Stimulated activated naive CD4-positive, alpha-beta T cell treated with Interleukin-2 at 50 U/mL for 16 hours (primary cell): ENCODE results near the gene RBM26.

Source experiments
- DNase-seq: peaks from one replicate; lab custom pipeline; 2025; lab: John Stamatoyannopoulos, UW

Gene RBM26, protein sequence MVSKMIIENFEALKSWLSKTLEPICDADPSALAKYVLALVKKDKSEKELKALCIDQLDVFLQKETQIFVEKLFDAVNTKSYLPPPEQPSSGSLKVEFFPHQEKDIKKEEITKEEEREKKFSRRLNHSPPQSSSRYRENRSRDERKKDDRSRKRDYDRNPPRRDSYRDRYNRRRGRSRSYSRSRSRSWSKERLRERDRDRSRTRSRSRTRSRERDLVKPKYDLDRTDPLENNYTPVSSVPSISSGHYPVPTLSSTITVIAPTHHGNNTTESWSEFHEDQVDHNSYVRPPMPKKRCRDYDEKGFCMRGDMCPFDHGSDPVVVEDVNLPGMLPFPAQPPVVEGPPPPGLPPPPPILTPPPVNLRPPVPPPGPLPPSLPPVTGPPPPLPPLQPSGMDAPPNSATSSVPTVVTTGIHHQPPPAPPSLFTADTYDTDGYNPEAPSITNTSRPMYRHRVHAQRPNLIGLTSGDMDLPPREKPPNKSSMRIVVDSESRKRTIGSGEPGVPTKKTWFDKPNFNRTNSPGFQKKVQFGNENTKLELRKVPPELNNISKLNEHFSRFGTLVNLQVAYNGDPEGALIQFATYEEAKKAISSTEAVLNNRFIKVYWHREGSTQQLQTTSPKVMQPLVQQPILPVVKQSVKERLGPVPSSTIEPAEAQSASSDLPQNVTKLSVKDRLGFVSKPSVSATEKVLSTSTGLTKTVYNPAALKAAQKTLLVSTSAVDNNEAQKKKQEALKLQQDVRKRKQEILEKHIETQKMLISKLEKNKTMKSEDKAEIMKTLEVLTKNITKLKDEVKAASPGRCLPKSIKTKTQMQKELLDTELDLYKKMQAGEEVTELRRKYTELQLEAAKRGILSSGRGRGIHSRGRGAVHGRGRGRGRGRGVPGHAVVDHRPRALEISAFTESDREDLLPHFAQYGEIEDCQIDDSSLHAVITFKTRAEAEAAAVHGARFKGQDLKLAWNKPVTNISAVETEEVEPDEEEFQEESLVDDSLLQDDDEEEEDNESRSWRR

GRCh38 chr13:79405831-79406596, at the start of gene RBM26:
Gene RBM26 (minus strand): TSS chr13:79406255. CDS start chr13:79405774, 481 bp downstream.
- peak; percentile 90 for DNase-seq

DNA sequence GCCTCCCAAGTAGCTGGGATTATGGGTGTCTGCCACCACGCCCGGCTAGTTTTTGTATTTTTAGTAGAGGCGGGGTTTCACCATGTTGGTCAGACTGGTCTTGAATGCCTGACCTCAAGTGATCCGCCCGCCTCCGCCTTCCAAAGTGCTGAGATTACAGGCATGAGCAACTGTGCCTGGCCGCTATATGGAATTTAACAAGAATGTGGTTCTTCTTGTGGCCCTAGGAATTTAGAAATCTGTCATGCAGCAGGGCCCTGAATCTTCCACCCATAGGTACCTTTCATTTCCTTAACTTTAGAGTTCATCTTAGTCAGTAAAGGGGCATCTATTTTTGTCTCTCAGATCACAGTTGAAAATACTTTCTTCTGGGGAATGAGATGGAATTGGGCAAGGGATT, 49.3 kb upstream of the RBM26 start:
- no peak for DNase-seq

GRCh38 chr13:79452239-79452913, 46.3 kb upstream of the RBM26 start:
- DNase-seq: no peak

GRCh38 chr13:79451500-79451962, 45.5 kb upstream of the RBM26 start:
- peak; percentile 95 for DNase-seq

DNA sequence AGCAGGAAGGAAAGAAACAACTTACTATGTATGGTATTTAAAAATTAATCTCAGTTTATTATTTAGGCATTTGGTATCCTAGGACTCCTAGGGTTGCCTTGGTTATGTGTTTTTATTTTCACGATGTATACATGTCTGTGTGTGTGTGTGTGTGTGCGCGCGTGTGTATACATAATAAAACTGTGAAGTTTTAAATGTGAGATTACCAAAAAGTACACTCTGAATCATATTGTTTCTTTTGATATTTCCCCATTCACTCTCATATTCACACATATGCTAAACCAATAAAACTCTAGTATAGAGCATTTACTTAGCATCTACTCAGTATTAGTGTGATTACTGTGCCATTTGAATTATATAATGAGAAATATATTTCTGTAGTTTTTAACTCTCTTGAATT, 44.1 kb upstream of the RBM26 start:
- DNase-seq: peak; percentile 28

DNA sequence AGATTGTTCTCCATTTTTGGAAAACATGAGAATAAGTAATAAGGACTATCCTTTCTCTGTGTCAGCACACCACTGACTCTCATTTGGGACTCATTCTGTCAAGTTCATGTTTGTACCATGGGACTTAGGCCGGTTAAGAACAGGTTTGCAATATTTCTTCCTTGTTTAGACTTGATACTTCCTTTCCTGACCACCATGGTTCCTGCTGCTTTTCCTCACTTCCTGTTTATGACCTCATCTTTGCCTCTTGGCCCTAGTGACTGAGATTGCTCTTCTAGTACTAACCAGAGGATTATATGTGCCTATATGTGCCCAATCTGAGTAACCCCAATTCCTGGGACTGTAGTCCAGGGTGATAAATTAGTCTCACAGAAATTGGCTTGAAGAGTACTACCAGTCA, 42.4 kb upstream of the RBM26 start:
- no peak for DNase-seq

DNA sequence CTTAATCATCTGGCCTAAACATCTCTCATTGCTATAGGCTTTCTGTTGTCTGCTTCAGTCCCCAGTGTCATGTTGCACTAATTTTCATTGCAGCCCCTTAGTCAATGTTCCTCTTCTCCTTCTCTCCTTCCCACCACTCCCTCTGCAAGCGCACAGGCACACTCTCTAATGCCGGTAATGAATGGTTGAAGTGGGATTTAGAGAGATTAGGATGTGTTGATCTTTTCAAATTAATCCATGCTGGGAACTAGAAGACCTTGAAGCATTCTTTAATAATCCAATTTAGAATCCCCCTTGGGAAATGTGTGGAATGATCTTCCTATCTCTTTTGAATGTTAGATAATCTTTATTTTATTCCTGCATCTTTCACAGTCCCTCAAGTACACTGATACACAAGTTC, 41.7 kb upstream of the RBM26 start:
- DNase-seq: no peak

GRCh38 chr13:79447141-79447540, 41.1 kb upstream of the RBM26 start:
- DNase-seq: no peak

DNA sequence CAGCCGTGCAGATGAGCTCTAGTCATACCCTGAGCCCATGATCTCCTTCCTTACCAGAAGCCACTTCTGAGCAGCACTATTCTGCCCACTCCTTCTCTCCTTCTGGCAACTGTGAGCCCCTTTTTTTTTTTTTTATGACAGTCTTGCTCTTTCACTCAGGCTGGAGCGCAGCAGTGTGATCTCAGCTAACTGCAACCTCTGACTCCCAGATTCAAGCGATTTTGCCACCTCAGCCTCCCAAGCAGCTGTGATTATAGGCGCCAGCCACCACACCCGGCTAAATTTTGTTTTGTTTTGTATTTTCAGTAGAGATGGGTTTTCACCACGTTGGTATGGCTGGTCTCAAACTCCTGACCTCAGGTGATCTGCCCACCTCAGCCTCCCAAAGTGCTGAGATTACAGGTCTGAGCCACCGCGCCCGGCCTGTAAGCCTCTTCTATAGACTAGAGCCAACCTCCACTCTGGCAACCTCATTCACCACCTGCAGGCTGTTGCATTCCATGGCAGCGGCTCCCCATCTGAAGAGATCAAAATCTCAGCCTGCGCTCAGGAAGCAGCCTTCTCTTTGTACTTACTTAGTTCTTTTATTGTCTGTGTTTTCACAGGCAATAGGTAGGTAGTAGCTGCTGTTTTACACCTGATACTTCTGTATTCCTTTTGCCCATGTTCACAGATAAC, 40.1 kb upstream of the RBM26 start:
- DNase-seq: no peak

DNA sequence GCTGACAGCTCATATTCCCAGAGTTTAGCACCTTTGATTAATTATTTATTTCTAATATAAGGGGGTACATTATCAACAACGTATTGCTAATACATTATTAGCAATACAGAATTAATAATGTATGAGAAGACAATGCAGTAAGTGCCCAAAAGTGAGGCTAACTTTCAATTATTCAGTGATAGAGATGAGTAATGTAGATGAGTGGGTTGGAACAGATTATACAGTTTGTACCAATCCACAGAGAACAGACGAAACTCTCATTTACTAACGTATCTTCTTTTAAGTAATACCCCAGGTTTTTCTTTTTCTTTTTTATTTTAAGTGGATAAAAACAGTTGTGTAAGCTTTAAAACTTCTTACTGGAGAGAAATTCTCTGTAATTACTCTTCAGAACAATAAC, 36.7 kb upstream of the RBM26 start:
- DNase-seq: no peak

- DNase-seq: no peak
Measured at GRCh38 chr13:79442221-79442620, 36.2 kb upstream of the RBM26 start.

DNA sequence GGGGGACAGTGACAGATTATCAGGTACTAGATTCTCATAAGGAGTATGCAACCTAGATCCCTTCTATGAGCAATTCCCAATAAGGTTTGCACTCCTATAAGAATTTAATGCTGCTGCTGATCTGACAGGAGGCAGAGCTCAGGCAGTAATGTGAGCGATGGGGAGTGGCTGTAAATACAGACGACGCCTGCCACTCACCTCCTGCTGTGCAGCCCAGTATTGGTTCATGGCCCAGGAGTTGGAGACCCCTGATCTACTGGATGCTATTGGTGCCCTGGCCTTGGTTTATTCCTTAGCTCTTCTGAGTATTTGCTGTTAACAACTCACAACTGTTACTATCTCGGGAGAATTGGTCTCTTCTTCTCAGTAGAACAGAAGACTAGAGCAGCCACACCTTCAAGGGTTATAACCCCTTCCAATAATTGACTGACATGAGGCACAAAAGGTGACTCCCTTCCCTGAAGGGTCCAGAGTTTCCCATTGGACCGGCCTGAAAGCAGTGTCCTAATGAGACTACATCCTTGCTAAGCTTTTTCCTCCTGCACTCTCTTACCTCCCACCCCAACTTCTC, 35.0 kb upstream of the RBM26 start:
- DNase-seq: no peak

DNA sequence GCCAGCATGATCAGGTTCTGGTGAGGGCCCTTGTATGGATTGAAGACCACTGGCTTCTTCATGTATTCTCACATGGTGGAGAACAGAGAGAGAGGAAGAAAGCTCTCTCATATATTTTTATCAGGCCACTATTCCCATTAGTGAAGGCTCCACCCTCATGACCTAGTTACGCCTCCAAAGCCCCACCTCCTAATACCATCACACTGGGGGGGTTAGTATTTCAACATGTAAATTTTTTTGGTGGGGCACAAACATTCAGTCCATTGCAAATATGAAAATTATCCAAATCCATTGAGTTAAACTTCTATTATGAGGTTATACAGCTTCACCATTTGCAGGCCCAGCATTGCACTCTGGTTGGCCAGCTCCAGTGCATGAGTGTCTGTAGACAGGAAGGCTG, 33.2 kb upstream of the RBM26 start:
- DNase-seq: no peak

DNA sequence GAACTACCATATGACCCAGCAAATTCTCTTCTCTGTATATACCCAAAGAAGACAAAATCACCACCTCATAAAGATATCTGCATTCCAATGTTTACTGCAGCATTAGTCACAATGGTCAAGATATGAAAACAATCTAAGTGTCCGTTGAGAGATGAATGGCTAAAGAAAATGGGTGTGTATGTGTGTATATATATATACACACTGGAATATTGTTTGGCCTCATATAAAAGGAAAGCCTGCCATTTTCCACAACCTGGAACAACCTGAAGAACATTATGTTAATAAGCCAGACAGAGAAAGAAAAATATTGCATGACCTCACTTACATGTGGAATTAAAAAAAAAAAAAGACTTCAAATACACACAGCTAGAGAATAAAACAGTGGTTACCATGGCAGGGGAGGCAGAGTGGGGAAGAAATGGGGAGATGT, 29.5 kb upstream of the RBM26 start:
- DNase-seq: no peak

- DNase-seq: no peak
Measured at GRCh38 chr13:79434556-79434955, 28.5 kb upstream of the RBM26 start.

- DNase-seq: no peak
Measured at GRCh38 chr13:79432992-79433391, 26.9 kb upstream of the RBM26 start.

DNA sequence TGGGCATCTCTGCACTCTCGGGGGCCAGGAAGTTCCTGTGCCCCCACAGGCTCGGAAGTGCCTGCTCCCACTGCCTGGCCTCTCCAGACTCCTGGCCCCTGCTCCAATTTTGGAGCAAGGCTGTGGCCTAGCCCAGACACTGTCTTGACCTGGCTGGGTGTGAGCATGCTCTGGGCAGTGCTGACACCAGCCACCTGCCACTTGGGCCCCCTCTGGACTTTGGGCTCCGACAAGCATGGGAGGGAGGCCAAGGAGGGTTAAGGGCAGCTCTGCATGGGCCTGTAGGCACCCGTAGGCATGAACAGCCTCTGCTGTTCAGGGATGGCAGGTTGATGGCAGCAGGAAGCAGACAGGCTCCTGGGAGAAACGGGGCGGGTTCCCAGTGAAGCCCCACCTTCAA, 26.0 kb upstream of the RBM26 start:
- no peak for DNase-seq

DNA sequence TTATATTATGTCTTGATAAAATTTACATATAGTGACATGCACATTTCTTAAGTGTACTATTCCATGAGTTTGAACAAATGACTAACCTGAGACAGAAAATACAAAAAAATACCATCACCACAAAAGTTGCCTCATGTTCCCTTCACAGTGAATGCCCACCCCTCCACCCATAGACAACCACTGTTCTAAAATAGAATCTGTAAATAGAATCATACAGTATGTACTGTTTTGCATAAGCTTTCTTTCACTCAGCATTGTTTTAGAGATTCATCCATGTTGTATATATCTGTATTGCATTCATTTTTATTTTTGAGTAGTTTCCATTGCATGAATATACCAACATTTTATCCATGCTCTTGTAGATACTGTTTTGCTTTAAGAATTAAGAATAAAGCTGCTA, 23.3 kb upstream of the RBM26 start:
- DNase-seq: no peak

DNA sequence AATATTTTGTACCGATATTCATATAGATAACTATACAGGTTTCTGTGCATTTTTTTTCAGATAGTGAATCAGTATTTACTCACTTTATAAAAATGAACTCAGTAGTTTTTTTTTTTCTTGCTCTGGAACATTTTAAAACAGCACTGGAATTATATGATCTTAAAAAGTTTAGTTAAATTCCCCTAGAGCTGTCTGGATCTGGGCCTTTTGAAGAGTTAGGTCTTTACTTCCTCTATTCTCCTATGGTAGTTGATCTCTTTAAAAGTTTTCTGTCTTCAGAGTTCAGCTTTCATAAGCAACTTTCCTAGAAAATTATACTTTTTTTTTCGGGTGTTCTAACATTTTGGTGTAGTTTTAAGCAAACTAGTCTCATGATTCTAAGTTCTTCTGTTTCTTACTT, 21.8 kb upstream of the RBM26 start:
- no peak for DNase-seq

- DNase-seq: no peak
Measured at GRCh38 chr13:79427265-79427664, 21.2 kb upstream of the RBM26 start.
